Spinal cord (tissue), 10 donors: ENCODE measurements around the gene HOXC9. TPM values are rescaled to one million over a fixed set of nuclear protein-coding genes. Genes with fewer than 3 reads are reported as not detected.

ENCODE experiments used
- DNase-seq, 6 donors: peaks; one replicate each; pipeline versions ENCODE4 v3.0.0 to v3.0.0-alpha.2; 2013 to 2015; ENCODE audit warnings: low spot score in 6 of 6, low read depth in 4 of 6
- H3K27ac ChIP-seq: one replicate; pipeline ENCODE4 v1.5.1; 2013; ENCODE audit warnings: low read depth, low read length, control low read depth
- H3K27me3 ChIP-seq: one replicate; pipeline ENCODE4 v1.6.1; 2013; ENCODE audit warnings: low read length; ENCODE audit not compliant: control insufficient read depth, insufficient read depth
- H3K36me3 ChIP-seq: one replicate; pipeline ENCODE4 v1.6.1; 2013; ENCODE audit warnings: low read length; ENCODE audit not compliant: control insufficient read depth, insufficient read depth
- H3K4me1 ChIP-seq: one replicate; pipeline ENCODE4 v1.6.1; 2013; ENCODE audit warnings: low read length; ENCODE audit not compliant: control insufficient read depth, insufficient read depth
- H3K4me3 ChIP-seq: one replicate; pipeline ENCODE4 v1.5.1; 2013; ENCODE audit warnings: low read depth, low read length, control low read depth
- H3K9me3 ChIP-seq: one replicate; pipeline ENCODE4 v1.6.1; 2013; ENCODE audit warnings: low read length; ENCODE audit not compliant: control insufficient read depth, insufficient read depth
- WGBS: methylation state at CpG from one replicate; pipeline ENCODE4 v1.1.5; 2013; ENCODE audit warnings: missing lambda C conversion rate; ENCODE audit not compliant: insufficient coverage; 5-methylcytosine and 5-hydroxymethylcytosine counted together
- polyA plus RNA-seq, 2 donors: library from polyadenylated mRNA; unstranded; fragments of 120-200 nt; gene quantifications; one replicate each; pipeline ENCODE4 v1.2.1, GENCODE V29; 2013; ENCODE audit not compliant: insufficient read length in 2 of 2
- total RNA-seq, 2 donors: library from RNA; depleted of rRNA in 1 of 2; stranded (reverse); fragments of 120-200 nt in 1 of 2; fragments of >200 nt in 1 of 2; gene quantifications; one replicate each; pipeline versions ENCODE4 v1.2.3 to v1.2.4, GENCODE V29; 2013 to 2014
- donor health status: healthy.

Gene HOXC9
- total and polyA plus RNA-seq, 4 donors: 1.6 to 17.9 (median 11.3) TPM

- 14% methylated on average over 4 of the region's 8 CpGs for WGBS
- Histone ChIP-seq H3K27ac (peak overlapping the region; percentile 99), H3K27me3 (peaks cover 13% of the 10 kb centered on the region), H3K36me3 (peaks cover 22% of the 10 kb centered on the region), H3K4me3 (peak overlapping the region; percentile 94), H3K4me1 (peaks cover 87% of the 10 kb centered on the region), H3K9me3 (no peaks in the 10 kb centered on the region)
- DNase-seq: no peak
These were observed 1.6 kb downstream of the HOXC9 start for GRCh38 chr12:54001283-54002187.

- H3K4me1 ChIP-seq: peaks cover 87% of the 10 kb centered on the region
- peaks cover 22% of the 10 kb centered on the region for H3K36me3 ChIP-seq
- no peaks in the 10 kb centered on the region for H3K9me3 ChIP-seq
- peak overlapping the region; percentile 94 for H3K4me3 ChIP-seq
- peak overlapping the region; percentile 99 for H3K27ac ChIP-seq
- no peak for DNase-seq
- whole genome bisulfite sequencing: 10% methylated on average over 6 of the region's 19 CpGs
- peaks cover 6% of the 10 kb centered on the region for H3K27me3 ChIP-seq
These were observed 2.4 kb downstream of the HOXC9 start for GRCh38 chr12:54002278-54002914.

- Histone ChIP-seq H3K4me1 (peaks cover 85% of the 10 kb centered on the region), H3K27ac (peak overlapping the region; percentile 99), H3K27me3 (peaks cover 6% of the 10 kb centered on the region), H3K9me3 (no peaks in the 10 kb centered on the region), H3K4me3 (peak overlapping the region; percentile 94), H3K36me3 (peaks cover 22% of the 10 kb centered on the region)
- WGBS: 18% methylated on average over 7 of the region's 19 CpGs
- no peak for DNase-seq
These were observed 3.0 kb downstream of the HOXC9 start for GRCh38 chr12:54002915-54003389.

GRCh38 chr12:54003625-54004024 lies 3.7 kb downstream of the HOXC9 start:
- H3K27me3 ChIP-seq: peaks cover 6% of the 10 kb centered on the region

GRCh38 chr12:54004063-54004840 lies 4.3 kb downstream of the HOXC9 start:
- Histone ChIP-seq H3K9me3 (no peaks in the 10 kb centered on the region), H3K36me3 (peaks cover 22% of the 10 kb centered on the region), H3K4me1 (peaks cover 84% of the 10 kb centered on the region), H3K4me3 (peak overlapping the region; percentile 48), H3K27me3 (peaks cover 6% of the 10 kb centered on the region), H3K27ac (peak overlapping the region; percentile 99)
- DNase-seq: no peak
- WGBS: 9% methylated on average over 5 of the region's 20 CpGs

More at GRCh38 chr12:54003625-54004024, 3.7 kb downstream of the HOXC9 start:
- 23% methylated on average over 3 of the region's 3 CpGs for WGBS
- H3K36me3 ChIP-seq: peaks cover 22% of the 10 kb centered on the region
- peak overlapping the region; percentile 48 for H3K4me3 ChIP-seq
- peak overlapping the region; percentile 99 for H3K27ac ChIP-seq
- H3K4me1 ChIP-seq: peaks cover 85% of the 10 kb centered on the region
- no peaks in the 10 kb centered on the region for H3K9me3 ChIP-seq
- DNase-seq: no peak

GRCh38 chr12:54004841-54005530 lies 5.0 kb downstream of the HOXC9 start:
- peak overlapping the region; percentile 48 for H3K4me3 ChIP-seq

GRCh38 chr12:54005531-54005852 lies 5.5 kb downstream of the HOXC9 start:
- Histone ChIP-seq H3K36me3 (peaks cover 22% of the 10 kb centered on the region), H3K27me3 (peaks cover 6% of the 10 kb centered on the region), H3K9me3 (no peaks in the 10 kb centered on the region), H3K27ac (peak overlapping the region; percentile 99), H3K4me3 (peak overlapping the region; percentile 48), H3K4me1 (peaks cover 92% of the 10 kb centered on the region)
- no peak for DNase-seq
- WGBS: 5% methylated on average over 26 of the region's 26 CpGs

More at GRCh38 chr12:54004841-54005530, 5.0 kb downstream of the HOXC9 start:
- WGBS: 13% methylated on average over 26 of the region's 31 CpGs
- Histone ChIP-seq H3K27me3 (peaks cover 6% of the 10 kb centered on the region), H3K4me1 (peaks cover 87% of the 10 kb centered on the region), H3K27ac (peak overlapping the region; percentile 99), H3K9me3 (no peaks in the 10 kb centered on the region), H3K36me3 (peaks cover 22% of the 10 kb centered on the region)
- DNase-seq: no peak

- peak overlapping the region; percentile 99 for H3K27ac ChIP-seq
- no peaks in the 10 kb centered on the region for H3K9me3 ChIP-seq
- peaks cover 6% of the 10 kb centered on the region for H3K27me3 ChIP-seq
- H3K4me3 ChIP-seq: peak overlapping the region; percentile 48
- WGBS: 3% methylated on average over 37 of the region's 39 CpGs
- peaks cover 18% of the 10 kb centered on the region for H3K36me3 ChIP-seq
- DNase-seq: peak in 5 of 6 donors; percentile 89 to 96 (median 93)
- peaks cover 87% of the 10 kb centered on the region for H3K4me1 ChIP-seq
These were observed 6.0 kb downstream of the HOXC9 start for GRCh38 chr12:54005853-54006558.
